Astrocyte (in vitro differentiated cells and primary cell): ENCODE results near the gene CD19. TPM values are rescaled to one million over a fixed set of nuclear protein-coding genes. Genes with fewer than 3 reads are reported as not detected.

Source experiments
- DNase-seq: peaks from one replicate; pipeline ENCODE4 v3.0.0-alpha.2; 2010; ENCODE audit warnings: low read depth
- FAIRE-seq: peaks from 2 replicates; lab custom pipeline; 2011; peaks lifted over from hg19 to GRCh38; lab: Jason Lieb, UNC
- H2AFZ ChIP-seq: 2 replicates; pipeline ENCODE4 v1.6.0; 2012; ENCODE audit warnings: low read depth, low read length, inconsistent platforms
- H3K27ac ChIP-seq: 2 replicates; pipeline ENCODE4 v1.5.1; 2011; ENCODE audit warnings: low read depth, low read length, inconsistent platforms
- H3K27me3 ChIP-seq: 2 replicates; pipeline ENCODE4 v1.6.0; 2011; ENCODE audit warnings: low read length, inconsistent platforms; ENCODE audit not compliant: insufficient read depth
- H3K36me3 ChIP-seq: 2 replicates; pipeline ENCODE4 v1.5.1; 2011; ENCODE audit warnings: low read length, inconsistent platforms; ENCODE audit not compliant: insufficient read depth
- H3K4me1 ChIP-seq: 2 replicates; pipeline ENCODE4 v1.5.1; 2011; ENCODE audit warnings: low read length, inconsistent platforms; ENCODE audit not compliant: insufficient read depth
- H3K4me2 ChIP-seq: 2 replicates; pipeline ENCODE4 v1.6.0; 2012; ENCODE audit warnings: low read length, inconsistent platforms
- H3K4me3 ChIP-seq: 2 replicates; pipeline ENCODE4 v1.5.1; 2011; ENCODE audit warnings: low read depth, mild to moderate bottlenecking, low read length, inconsistent platforms; ENCODE audit not compliant: insufficient read depth
- H3K79me2 ChIP-seq: 2 replicates; pipeline ENCODE4 v1.6.0; 2012; ENCODE audit warnings: mild to moderate bottlenecking, low read length, inconsistent platforms; ENCODE audit not compliant: insufficient read depth
- H3K9ac ChIP-seq: 2 replicates; pipeline ENCODE4 v1.6.0; 2012; ENCODE audit warnings: mild to moderate bottlenecking, low read length, inconsistent platforms
- H3K9me3 ChIP-seq: 2 replicates; pipeline ENCODE4 v1.5.1; 2012; ENCODE audit warnings: low read depth, mild to moderate bottlenecking, low read length, inconsistent platforms; ENCODE audit not compliant: insufficient read depth
- H4K20me1 ChIP-seq: 2 replicates; pipeline ENCODE4 v1.6.0; 2012; ENCODE audit warnings: low read length, inconsistent platforms; ENCODE audit not compliant: insufficient read depth
- H3K27ac Mint-ChIP-seq: one replicate; pipeline ENCODE4 v1.8.0; 2021; ENCODE audit warnings: mild to moderate bottlenecking, mixed read lengths; ENCODE audit not compliant: unreplicated experiment
- H3K27me3 Mint-ChIP-seq: one replicate; pipeline ENCODE4 v1.8.0; 2021; ENCODE audit warnings: low read depth, mixed read lengths; ENCODE audit not compliant: unreplicated experiment
- H3K36me3 Mint-ChIP-seq: one replicate; pipeline ENCODE4 v1.8.0; 2021; ENCODE audit warnings: low read depth, mixed read lengths; ENCODE audit not compliant: unreplicated experiment
- H3K4me1 Mint-ChIP-seq: one replicate; pipeline ENCODE4 v1.8.0; 2021; ENCODE audit warnings: low read depth, mixed read lengths; ENCODE audit not compliant: unreplicated experiment
- H3K4me3 Mint-ChIP-seq: one replicate; pipeline ENCODE4 v1.8.0; 2021; ENCODE audit warnings: mild to moderate bottlenecking, moderate library complexity, mixed read lengths; ENCODE audit not compliant: unreplicated experiment
- H3K9me3 Mint-ChIP-seq: one replicate; pipeline ENCODE4 v1.8.0; 2021; ENCODE audit warnings: mild to moderate bottlenecking, mixed read lengths; ENCODE audit not compliant: unreplicated experiment
- CTCF ChIP-seq: IDR thresholded peaks from 2 replicates; pipeline ENCODE4 v1.5.1; 2011; ENCODE audit warnings: low read depth, mild to moderate bottlenecking, inconsistent platforms, low read length, moderate library complexity; ENCODE audit not compliant: insufficient read depth
- EZH2 ChIP-seq: IDR thresholded peaks from 2 replicates; pipeline ENCODE4 v1.6.1; 2012; ENCODE audit warnings: mild to moderate bottlenecking, low read length, inconsistent platforms; ENCODE audit not compliant: insufficient read depth
- total RNA-seq: library from RNA; stranded (reverse); gene quantifications from 2 replicates; pipeline ENCODE4 v1.2.1, GENCODE V29; 2021

Gene CD19
- total RNA-seq, 1 donor from 2014 or later = not detected

- no peaks in the 10 kb centered on the region for H3K36me3 ChIP-seq
- Mint-ChIP-seq H3K27ac (no peak overlapping the region), H3K4me1 (peaks cover 7% of the 10 kb centered on the region), H3K36me3 (peaks cover 31% of the 10 kb centered on the region), H3K9me3 (peaks cover 2% of the 10 kb centered on the region), H3K27me3 (no peaks in the 10 kb centered on the region), H3K4me3 (no peak overlapping the region)
- no peaks in the 10 kb centered on the region for H3K79me2 ChIP-seq
- FAIRE-seq (no peak), DNase-seq (no peak)
- H3K4me3 ChIP-seq = no peak overlapping the region
- H3K9ac ChIP-seq = no peak overlapping the region
- peaks cover 3% of the 10 kb centered on the region for H3K9me3 ChIP-seq
- no peak for TF ChIP-seq CTCF
- TF ChIP-seq EZH2 = no peak
- no peaks in the 10 kb centered on the region for H3K27me3 ChIP-seq
- no peak overlapping the region for H3K27ac ChIP-seq
- H4K20me1 ChIP-seq = peaks cover 4% of the 10 kb centered on the region
- H2AFZ ChIP-seq = no peak overlapping the region
- no peaks in the 10 kb centered on the region for H3K4me1 ChIP-seq
- no peak overlapping the region for H3K4me2 ChIP-seq
These were observed 54.7 kb downstream of the CD19 start for GRCh38 chr16:28986492-28986891.

DNA sequence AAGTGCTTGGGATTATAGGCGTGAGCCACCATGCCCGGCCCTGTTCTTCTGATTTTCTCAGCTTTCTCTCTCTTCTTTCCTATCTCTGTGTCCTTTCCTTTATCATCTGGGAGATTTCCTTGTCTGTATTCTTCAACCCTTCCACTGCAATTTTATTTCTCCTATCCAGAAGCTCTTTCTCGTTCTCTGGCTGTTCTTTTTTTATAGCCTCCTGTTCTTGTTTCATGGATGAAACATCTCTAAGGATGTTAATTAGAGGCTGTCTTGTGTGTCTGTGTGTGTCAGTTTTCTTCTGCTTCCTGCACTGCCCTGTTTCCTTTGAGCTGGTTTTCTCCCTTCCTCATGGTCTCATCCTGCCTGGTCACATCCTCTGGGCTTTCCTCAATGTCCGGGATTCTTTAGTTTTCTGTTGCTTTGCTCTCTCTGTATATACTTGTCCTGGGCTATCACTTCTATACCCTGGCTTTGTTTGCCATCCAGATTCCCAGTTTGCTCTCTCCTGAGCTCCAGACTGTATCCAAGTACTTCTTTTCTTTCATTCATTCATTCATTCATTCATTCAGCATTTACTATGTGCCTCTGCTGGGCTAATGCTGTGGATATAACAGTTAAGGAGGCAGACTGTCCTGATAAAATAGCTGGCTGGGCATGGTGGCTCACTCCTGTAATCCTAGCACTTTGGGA is 55.5 kb downstream of the CD19 start:
- H3K27ac ChIP-seq = no peak overlapping the region
- no peaks in the 10 kb centered on the region for H3K27me3 ChIP-seq
- FAIRE-seq (no peak), DNase-seq (no peak)
- no peaks in the 10 kb centered on the region for H3K79me2 ChIP-seq
- H2AFZ ChIP-seq = no peak overlapping the region
- no peaks in the 10 kb centered on the region for H4K20me1 ChIP-seq
- no peaks in the 10 kb centered on the region for H3K36me3 ChIP-seq
- H3K27me3 Mint-ChIP-seq = no peaks in the 10 kb centered on the region
- no peak overlapping the region for H3K27ac Mint-ChIP-seq
- peaks cover 7% of the 10 kb centered on the region for H3K4me1 Mint-ChIP-seq
- TF ChIP-seq EZH2 (no peak), CTCF (no peak)
- H3K4me3 ChIP-seq = no peak overlapping the region
- H3K4me2 ChIP-seq = no peak overlapping the region
- H3K9ac ChIP-seq = no peak overlapping the region
- no peaks in the 10 kb centered on the region for H3K9me3 ChIP-seq
- H3K4me1 ChIP-seq = no peaks in the 10 kb centered on the region
- peaks cover 2% of the 10 kb centered on the region for H3K9me3 Mint-ChIP-seq
- no peak overlapping the region for H3K4me3 Mint-ChIP-seq
- H3K36me3 Mint-ChIP-seq = peaks cover 36% of the 10 kb centered on the region

Other genes with a start within 250 kb of the CD19 start
- gene EIF3C, start 220.5 kb upstream of the CD19 start, total RNA-seq = 880 and 953 TPM in 2 replicates
- 0.86 and 2.3 TPM in 2 replicates for gene NPIPB9, start 180.2 kb upstream of the CD19 start, total RNA-seq
- gene ATXN2L, start 109.0 kb upstream of the CD19 start, total RNA-seq = 169 and 191 TPM in 2 replicates
- gene TUFM, start 85.6 kb upstream of the CD19 start, total RNA-seq = 136 and 147 TPM in 2 replicates
- gene SH2B1, start 68.1 kb upstream of the CD19 start, total RNA-seq = 27.6 and 34.2 TPM in 2 replicates
- gene ATP2A1, start 53.5 kb upstream of the CD19 start, total RNA-seq = 1.0 and 2.0 TPM in 2 replicates
- 18.6 and 19.4 TPM in 2 replicates for gene RABEP2, start 6.7 kb upstream of the CD19 start, total RNA-seq
- gene NFATC2IP, start 19.0 kb downstream of the CD19 start, total RNA-seq = 25.0 and 32.6 TPM in 2 replicates
- 57.8 and 65.8 TPM in 2 replicates for gene SPNS1, start 42.8 kb downstream of the CD19 start, total RNA-seq
- gene LAT, start 53.1 kb downstream of the CD19 start, total RNA-seq = 2.6 and 3.3 TPM in 2 replicates